CD4-positive, alpha-beta T cell treated with Interleukin-21 for 1 hour (primary cell): ENCODE data around the gene NCOA6.
A peak's percentile ranks its signal among the peaks of the same experiment; 100 is the strongest.
"Not testable (repeated sequence)": the region's sequence is repeated elsewhere in the genome, so short reads cannot be mapped to it uniquely, and the experiment has no call there.

Source experiments
- DNase-seq: peaks from one replicate; pipeline ENCODE4 v3.0.0-alpha.2; 2020

NCOA6 gene

DNA sequence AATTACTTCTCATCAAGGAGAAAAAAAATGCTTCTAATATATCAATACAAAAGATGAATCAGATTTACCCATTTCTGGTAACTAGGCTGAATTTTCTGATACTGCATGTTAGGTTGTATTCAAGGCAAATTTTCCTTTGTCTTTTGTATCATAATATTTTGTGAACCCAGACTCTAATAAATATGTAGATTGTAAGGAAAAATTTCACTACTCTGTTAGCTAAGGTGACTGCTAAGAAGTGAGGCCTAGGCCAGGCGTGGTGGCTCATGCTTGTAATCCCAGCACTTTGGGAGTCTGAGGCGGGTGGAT lies 108.6 kb downstream of the NCOA6 start:
- DNase-seq: no peak

GRCh38 chr20:34715384-34715783 lies 110.1 kb downstream of the NCOA6 start:
- no peak for DNase-seq

DNA sequence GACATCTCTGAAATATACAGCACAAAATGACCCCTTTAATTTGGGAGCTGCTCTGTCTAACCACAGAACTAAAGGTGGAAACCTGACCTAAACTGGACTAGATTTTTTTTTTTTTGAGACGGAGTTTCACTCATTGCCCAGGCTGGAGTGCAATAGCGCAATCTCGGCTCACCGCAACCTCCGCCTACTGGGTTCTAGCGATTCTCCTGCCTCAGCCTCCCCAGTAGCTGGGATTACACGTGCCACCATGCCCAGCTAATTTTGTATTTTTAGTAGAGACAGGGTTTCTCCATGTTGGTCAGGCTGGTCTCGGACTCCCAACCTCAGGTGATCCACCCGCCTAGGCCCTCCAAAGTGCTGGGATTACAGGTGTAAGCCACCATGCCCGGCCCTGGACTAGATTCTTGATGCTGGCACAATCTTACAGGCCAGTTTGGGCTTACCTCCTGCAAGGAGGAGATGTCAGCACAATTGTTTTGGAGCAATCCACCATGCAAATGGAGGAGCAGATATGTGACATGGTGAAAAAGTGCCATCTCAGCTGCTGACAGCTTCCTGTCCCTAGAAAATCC lies 111.4 kb downstream of the NCOA6 start:
- not testable (repeated sequence) for DNase-seq

DNA sequence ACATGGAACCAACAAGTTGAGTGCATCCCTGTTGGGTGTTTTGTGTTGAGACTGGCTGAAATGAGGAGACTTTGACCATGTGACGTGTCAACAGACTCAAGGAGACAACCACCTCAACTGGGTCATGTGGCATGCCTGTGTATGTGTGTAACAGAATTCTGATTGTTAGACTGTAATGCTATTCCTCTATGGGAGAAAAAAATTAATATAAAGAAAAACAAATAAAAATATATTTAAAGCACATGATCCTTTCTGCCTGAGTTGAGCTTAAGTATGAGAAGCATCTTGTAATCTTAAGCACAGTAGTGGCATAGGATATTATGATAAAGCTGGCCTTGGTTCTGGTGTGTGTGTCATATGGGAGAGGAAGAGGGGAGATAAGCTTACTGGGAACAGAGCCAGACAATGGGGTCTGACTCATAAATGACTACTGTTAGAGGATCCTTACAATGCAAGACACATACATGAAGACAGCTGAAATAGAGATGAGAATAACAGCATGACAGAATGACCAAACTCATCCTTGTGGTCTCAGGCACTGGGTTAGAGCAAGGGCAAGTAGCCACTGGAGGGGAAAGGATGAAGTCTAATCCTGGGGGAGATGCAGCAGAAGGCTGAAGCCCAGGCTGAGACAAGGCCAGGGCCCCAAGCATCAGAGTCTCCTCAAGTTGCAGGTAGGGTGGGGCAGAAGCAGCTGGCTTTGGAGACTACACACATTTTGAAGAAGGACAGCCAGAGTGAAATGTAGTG lies 112.1 kb downstream of the NCOA6 start:
- DNase-seq: no peak

DNA sequence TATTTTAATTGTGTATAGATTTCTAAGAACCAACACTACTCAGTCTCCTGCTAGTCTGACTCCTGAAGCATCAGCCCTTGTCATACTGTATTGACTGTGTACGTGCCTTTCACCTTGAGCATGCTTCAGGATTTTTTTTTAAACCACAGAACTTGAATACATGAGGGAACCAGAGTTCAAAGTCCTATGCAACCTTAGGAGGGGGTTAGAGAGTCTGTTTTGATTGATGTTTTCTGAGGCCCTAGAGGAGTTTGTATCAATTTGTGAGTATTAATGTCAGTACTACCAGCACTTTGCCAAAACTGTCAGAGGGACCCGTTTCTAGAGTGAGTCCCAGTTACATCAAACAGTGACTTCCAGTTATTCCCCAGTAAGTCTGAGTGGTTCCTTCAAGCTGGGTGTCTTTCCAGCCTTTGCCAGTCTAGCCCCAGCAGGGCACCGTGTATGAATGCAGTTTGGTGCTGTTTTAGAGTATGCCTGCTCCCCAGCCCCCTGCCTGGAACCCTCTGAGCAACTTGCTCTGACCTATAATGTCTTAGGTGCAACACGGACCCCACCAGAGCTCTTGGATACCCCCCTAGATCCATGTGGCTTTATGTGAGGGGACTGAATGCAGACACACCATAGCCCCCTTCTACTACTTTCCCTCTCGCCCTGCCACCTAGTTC lies 112.8 kb downstream of the NCOA6 start:
- no peak for DNase-seq

DNA sequence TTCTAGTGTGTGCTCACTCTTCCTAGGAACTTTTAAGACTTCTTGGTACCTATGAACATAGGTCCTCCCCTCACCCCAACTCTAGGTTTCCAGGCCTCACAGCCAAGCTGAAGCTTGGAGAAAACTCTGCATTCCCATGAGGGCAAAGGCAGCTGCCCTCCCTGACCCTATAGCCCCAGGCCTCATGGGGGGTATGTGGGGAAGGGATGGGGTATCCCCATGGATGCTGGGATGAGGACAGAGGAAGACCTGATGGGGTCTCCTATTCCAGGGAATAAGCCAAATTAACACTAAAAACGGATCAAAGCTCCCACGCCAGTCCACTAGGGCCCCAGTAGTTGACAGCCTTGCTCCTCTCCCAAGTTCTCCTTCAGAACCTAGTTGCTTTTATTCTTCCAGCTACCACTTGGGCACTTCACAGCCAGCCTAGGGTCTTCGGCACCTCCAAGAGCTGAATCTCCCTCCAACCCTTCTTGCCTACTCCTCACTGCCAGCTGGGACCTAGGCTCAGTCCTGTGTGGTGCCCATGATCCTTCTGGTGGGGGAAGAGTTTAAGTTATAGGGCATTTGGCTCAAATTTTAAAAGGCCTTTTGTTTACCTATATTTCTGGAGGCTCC lies 113.5 kb downstream of the NCOA6 start:
- no peak for DNase-seq

GRCh38 chr20:34710861-34711574 lies 114.4 kb downstream of the NCOA6 start:
- no peak for DNase-seq

GRCh38 chr20:34710568-34710839 lies 114.9 kb downstream of the NCOA6 start:
- no peak for DNase-seq

GRCh38 chr20:34709831-34710567 lies 115.5 kb downstream of the NCOA6 start:
- no peak for DNase-seq

DNA sequence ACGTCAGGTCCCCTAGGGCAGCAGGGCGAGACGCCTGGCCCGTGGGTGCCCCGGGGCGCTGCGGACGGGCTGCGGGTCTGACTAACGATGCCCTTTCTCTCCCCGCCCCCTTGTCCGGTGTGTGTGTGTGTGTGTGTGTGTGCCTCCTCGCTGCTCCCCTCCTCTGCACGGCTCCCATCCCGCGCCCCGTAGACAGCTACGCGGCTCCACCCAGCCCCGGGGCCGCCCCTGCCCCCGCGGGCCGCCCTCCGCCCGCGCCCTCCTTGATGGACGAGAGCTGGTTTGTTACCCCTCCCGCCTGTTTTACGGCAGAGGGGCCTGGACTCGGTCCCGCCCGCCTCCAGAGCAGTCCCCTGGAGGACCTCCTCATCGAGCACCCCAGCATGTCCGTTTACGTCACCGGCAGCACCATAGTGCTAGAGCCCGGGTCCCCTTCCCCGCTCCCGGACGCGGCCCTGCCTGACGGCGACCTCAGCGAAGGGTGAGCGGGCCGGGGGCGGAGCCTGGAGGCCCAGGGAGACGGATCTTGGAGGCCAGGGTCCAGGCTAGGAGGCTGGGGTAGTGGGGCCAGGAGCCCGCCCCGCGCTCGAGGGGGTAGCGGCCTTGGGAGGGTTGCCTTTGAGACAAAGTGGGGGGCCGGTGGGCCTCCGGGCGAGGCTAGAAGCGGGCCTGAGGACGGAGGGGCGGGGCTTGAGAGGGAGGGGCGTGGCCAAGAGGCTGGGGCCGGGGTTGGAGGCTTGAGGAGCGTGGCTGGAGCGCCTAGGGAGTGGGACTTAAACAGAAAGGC lies 116.2 kb downstream of the NCOA6 start:
- DNase-seq: peak; percentile 86

- DNase-seq: peak; percentile 59
Observed at GRCh38 chr20:34708621-34709043, 116.8 kb downstream of the NCOA6 start.

DNA sequence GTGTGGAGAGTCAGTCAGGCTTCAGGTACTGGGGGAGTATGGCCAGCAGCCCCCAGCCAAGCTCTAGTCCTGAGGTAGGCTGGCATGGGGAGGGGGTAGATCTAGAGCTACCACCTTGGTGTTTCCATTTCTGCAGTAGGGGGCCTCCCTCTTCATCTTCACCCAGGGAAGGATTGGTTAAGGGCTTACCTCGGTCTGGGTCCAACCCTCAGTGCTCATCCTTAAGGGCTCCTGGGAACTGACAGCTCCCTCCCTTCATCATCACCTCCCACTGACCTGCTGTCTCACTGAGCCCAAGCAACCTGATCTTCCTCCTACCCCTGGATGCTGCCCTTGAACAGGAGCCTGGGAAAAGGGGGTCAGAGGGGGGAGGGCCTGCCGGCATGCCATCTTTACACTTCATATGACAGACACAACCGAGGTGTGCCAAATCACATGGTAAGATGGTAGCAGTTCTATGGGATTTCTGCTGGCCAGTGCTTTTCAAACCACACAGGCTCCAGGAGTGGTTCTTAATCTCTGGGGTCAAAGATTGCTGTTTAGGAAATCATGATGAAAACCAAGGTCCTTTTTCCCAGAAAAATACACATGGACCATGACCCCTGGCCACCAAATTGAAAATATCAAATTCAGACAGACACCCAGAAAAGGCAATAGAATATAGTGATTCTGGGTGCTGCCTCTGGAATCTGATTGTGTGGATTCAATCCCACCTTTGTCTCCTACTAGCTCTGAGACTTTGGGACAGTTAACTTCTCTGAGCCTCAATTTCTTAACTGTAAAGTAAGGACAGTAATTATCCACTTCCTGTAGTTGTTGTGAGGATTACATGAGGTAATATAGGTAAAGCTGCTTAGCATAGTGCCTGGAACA lies 118.3 kb downstream of the NCOA6 start:
- no peak for DNase-seq

GRCh38 chr20:34706302-34706875 lies 119.1 kb downstream of the NCOA6 start:
- no peak for DNase-seq

DNA sequence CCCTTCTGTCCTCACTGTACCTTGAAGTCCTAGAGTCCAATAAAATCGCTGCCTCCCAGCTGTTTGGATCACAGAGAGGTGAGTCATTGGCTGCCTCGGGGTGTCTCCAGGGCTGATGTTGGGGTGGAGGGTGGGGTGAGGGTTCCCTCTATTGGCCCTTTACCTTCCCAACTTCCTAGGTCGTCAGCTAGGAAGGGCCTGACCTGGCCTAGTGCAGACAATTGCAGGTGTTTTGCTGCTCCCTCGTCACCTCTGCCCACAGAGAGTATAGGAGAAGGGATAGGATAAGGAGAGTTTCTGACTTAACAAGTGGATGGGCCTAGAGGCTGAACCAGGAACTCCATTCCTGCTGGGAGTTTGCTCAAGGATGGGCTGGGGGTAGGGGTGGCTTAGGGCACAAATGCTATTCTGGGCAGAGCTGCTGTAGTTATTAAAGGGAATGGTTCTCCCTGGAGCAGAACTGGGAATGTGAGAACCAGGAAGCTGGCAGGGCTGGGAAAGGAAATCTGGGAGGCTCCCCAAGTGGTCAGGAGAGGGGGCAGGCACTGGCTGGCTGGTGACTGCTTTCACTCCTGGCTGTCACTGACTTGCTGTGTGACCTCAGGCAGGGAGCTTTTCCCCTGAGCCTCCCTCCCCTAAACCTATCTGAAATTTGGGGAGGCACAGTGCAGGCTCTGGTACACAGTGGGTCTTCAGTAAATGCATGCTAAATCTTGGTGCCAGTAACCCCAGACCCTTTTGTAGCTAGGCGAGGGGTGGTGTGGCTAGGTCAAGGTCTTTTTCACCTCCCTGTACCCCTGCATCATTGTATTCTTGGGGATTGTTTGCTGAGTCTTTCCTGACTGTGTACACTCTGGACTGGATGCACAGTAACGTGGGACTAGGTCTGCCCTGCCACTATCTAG lies 119.8 kb downstream of the NCOA6 start:
- peak; percentile 19 for DNase-seq

DNA sequence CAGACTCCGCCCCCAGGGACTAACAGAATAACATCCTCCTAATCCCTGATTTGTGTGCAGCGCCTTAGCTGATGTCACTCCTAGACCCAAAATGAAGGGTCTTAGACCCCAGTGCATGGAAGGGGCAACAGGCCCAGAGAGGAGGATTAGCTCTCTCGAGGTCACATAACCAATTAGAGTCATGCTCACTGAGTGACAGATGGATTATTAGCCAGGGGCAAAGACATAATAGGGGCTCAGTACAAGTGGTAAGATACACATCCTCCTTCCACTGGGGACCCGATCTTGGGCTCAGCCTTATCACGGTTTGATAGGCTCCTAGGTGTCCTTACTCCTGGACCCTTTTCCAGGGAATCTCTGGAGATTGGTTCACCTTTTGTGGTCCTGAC lies 120.4 kb downstream of the NCOA6 start:
- DNase-seq: no peak

DNA sequence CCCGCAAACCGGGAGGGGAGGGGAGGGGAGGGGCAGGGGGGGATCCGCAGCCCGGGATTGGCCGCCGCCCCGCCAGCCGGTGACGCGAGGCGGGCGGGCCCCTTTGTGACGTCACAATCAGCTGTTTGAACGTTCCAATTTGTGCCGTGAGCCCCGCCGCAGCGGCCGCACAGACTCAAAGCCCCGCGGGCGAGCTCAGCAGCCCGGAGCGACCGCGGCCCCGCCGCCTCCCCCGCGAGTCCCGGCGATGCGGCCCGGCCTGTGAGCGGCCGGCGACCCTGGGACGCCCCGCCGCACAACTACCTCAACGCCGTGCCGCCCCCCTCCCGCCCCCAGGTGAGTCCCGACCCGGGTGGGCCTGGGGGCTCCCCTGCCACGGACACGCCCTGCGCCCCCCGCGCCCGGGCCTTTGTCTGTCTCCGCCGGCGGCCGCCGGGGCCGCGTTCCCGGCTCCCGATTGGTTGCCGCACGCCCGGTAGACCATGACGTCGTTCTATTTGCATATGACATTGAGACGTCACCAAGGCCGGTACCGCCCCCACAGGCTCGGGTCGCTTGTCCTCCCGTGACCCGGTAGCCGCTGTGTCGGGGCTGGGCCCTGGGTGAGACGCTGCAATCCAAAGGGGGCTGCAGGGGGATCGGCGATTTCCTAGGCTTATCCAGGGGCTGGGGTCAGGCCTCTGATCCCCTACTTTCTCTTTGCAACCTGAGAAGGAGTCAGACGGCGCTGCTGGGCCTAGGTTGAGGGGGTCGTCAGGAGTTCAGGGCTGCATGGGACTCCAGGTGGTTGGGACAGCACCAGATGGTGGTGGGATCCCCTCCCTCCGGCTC lies 121.1 kb downstream of the NCOA6 start, which contains the start of gene TP53INP2:
TSS of gene TP53INP2 (plus strand) at position 168 of the 831 bp plus-strand sequence. CDS start 4,396 bp downstream, outside the sequence.
- DNase-seq: peak; percentile 93

DNA sequence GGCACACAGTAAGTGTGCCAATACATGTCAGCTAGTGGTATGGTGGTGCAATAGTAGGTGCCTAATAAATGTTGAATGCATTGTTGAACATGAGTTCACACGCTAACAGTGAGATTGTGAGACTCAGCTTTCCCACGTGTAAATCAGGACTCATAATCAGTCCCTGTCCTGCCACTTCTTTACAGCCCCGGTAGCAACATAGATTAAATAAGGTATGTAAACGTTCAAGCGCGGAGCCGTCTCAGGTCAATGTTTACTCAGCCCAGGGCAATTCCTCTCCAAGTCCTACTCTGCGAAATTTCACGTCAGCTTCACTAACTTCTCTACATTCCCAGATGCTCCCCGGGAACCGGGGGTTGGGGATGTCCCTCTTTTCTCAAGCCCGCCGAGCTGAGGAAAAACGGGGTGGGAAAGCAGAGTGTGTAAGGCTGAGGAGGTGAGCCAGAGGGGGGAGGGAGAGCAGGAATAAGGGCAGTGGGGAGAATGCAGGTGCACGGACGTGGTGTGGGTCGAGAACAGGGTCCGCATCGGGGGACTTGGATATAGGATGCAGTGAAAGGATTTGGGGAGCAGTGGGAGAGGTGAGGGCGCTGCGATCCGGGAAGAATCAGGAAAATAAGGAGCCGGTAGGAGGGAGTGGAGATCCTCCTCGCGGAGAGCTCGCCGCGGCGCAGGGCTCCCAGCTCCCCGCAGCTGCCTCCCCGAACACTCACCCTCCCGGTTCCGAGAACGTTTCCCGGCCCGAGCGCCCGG lies 121.9 kb downstream of the NCOA6 start:
- DNase-seq: peak; percentile 19

DNA sequence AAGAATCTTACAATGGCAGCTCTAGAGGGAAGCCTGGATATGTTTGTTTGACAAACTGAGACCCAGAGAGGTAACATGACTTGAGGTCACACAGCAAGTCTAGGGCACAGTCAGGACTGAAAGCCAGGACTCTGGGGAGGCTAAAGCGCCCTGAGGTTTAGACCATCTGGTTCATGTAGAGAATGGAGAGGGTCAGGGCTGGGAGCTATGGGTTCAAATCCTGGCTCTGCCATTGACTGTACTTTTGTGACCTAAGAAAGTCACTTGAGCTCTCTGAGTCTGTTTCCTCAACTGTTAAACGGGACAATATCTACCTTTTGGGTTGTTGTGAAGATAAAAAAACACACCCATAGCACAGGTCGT lies 122.4 kb downstream of the NCOA6 start:
- no peak for DNase-seq
